BJ (cell line): ENCODE results near the gene OR5H6. TPM values are rescaled to one million over a fixed set of nuclear protein-coding genes. Genes with fewer than 3 reads are reported as not detected.
"Not testable (repeated sequence)": the region's sequence is repeated elsewhere in the genome, so short reads cannot be mapped to it uniquely, and the experiment has no call there.

ENCODE experiments used
- CTCF ChIA-PET: fragments of 350-600 bp; formaldehyde crosslinking; extraction: SDS; loops from one replicate; lab custom pipeline; 2021; ENCODE audit warnings: antibody characterized with exemption, inconsistent platforms; lab: Yijun Ruan, JAX
- POLR2A ChIA-PET: fragments of 300-600 bp; sonication (Branson Sonifier 250); formaldehyde crosslinking; extraction: SDS; loops from one replicate; lab custom pipeline; 2021; ENCODE audit warnings: antibody characterized with exemption; lab: Charles Lee
- DNase-seq: peaks from one replicate; pipeline ENCODE4 v3.0.0-alpha.2; 2011; ENCODE audit warnings: low read depth
- H3K27me3 ChIP-seq: 2 replicates; pipeline ENCODE4 v1.6.0; 2011; ENCODE audit warnings: low read length; ENCODE audit not compliant: control insufficient read depth, insufficient read depth
- H3K36me3 ChIP-seq: 2 replicates; pipeline ENCODE4 v1.5.1; 2011; ENCODE audit warnings: low read length; ENCODE audit not compliant: control insufficient read depth, insufficient read depth
- H3K4me3 ChIP-seq: 2 replicates; pipeline ENCODE4 v1.5.1; 2011; ENCODE audit warnings: low read depth, mild to moderate bottlenecking, control low read depth, low read length
- polyA plus RNA-seq: library from polyadenylated mRNA; depleted of rRNA; stranded (reverse); fragments of >200 nt; gene quantifications from 2 replicates; pipeline ENCODE4 v1.2.3, GENCODE V29; 2011
- TF ChIP-seq, protein P1 (sequence below): IDR thresholded peaks from 2 replicates; pipeline ENCODE4 v1.5.1; 2011; ENCODE audit warnings: low read depth, mild to moderate bottlenecking, control low read depth, inconsistent platforms, low read length, moderate library complexity; ENCODE audit not compliant: insufficient read depth

Gene OR5H6
- polyA plus RNA-seq, 1 experiment, result not detected

DNA sequence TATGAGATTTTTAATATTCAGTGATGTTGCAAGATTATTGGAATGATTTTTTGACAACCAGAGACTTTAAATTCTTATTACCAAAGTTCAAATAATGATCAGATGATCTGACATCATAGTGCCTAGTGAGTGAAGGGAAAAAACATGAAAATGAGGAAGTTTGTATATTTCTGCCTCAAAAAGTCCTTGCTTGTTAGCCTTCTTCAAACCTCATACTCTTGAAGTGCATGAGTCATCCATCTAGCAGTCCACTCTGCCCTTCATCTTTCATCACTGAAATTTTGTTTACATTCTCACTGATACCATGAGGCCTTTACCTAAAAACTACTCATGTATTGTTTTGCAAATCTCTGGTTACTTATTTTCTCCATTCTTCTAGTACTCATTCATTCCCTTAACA is 23.9 kb upstream of the OR5H6 start:
- ChIA-PET POLR2A (no interaction called here), CTCF (no interaction called here)
- no peaks in the 10 kb centered on the region for H3K36me3 ChIP-seq
- no peak for DNase-seq
- TF ChIP-seq, protein P1, sequence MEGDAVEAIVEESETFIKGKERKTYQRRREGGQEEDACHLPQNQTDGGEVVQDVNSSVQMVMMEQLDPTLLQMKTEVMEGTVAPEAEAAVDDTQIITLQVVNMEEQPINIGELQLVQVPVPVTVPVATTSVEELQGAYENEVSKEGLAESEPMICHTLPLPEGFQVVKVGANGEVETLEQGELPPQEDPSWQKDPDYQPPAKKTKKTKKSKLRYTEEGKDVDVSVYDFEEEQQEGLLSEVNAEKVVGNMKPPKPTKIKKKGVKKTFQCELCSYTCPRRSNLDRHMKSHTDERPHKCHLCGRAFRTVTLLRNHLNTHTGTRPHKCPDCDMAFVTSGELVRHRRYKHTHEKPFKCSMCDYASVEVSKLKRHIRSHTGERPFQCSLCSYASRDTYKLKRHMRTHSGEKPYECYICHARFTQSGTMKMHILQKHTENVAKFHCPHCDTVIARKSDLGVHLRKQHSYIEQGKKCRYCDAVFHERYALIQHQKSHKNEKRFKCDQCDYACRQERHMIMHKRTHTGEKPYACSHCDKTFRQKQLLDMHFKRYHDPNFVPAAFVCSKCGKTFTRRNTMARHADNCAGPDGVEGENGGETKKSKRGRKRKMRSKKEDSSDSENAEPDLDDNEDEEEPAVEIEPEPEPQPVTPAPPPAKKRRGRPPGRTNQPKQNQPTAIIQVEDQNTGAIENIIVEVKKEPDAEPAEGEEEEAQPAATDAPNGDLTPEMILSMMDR, result no peak
- no peak overlapping the region for H3K4me3 ChIP-seq
- no peaks in the 10 kb centered on the region for H3K27me3 ChIP-seq

DNA sequence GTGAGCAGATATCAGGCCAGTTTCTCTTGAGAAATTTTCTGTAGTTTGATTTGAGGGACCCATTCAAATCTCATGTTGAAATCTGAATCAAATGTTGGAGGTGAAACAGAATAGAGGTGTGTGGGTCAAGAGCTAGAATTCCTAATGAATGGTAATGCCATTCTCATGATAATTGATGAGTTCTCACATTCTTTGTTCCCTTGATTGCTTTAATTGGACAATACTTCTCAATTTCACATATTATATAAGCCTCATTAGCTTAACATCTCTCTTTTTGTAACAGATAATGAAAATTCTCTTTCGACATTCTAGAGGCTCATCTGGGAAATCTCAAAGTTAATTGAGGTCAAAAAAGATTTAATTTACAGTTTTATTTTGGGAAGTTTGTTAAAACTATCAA is 21.9 kb upstream of the OR5H6 start:
- ChIA-PET CTCF (interaction anchor here (0.7 kb wide), 1 partner anchor 15 kb away, joined by 3 read pairs; no protein-coding TSS in a partner anchor), POLR2A (no interaction called here)
- Histone ChIP-seq H3K4me3 (no peak overlapping the region), H3K36me3 (no peaks in the 10 kb centered on the region), H3K27me3 (no peaks in the 10 kb centered on the region)
- TF ChIP-seq, protein P1, result no peak
- DNase-seq, result no peak

DNA sequence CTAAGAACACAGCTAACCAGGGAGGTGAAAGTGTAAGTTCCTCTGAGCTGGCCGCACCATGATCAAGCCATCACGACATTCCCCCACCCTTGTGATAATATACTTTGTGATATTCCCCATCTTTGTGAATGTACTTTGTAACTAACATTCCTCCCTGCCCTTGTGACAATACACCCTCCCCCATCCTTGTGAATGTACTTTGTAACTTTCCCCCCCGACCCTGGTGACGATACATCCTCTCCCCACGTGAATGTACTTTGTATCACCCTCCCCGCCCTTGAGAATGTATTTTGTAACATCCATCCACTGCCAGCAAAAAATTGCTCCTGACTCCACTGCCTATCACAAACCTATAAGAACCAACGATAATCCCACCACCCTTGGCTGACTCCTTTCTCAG is 20.2 kb upstream of the OR5H6 start:
- H3K4me3 ChIP-seq, result no peak overlapping the region
- ChIA-PET POLR2A (no interaction called here), CTCF (no interaction called here)
- no peaks in the 10 kb centered on the region for H3K27me3 ChIP-seq
- no peak for DNase-seq
- TF ChIP-seq, protein P1, result no peak
- H3K36me3 ChIP-seq, result no peaks in the 10 kb centered on the region

DNA sequence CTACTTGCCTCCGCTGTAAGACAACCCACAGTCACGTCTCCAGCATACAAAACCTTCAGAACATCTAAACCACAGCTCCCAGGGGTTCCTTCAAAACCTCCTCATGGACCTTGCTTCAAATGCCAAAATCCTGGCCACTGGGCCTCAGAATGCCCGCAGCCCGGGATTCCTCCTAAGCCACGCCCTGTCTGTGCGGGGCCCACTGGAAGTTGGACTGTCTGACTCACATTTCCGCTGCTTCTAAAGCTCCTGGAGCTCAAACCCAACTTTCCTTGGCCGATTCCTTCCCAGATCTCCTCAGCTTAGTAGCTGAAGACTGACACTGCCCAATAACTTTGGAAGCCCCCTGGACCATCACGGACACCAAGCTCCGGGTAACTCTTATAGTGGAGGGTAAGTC is 17.9 kb upstream of the OR5H6 start:
- CTCF ChIA-PET, result no interaction called here
- H3K4me3 ChIP-seq, result no peak overlapping the region
- DNase-seq, result no peak
- no peaks in the 10 kb centered on the region for H3K27me3 ChIP-seq
- POLR2A ChIA-PET, result no interaction called here
- no peaks in the 10 kb centered on the region for H3K36me3 ChIP-seq
- TF ChIP-seq, protein P1, result no peak

DNA sequence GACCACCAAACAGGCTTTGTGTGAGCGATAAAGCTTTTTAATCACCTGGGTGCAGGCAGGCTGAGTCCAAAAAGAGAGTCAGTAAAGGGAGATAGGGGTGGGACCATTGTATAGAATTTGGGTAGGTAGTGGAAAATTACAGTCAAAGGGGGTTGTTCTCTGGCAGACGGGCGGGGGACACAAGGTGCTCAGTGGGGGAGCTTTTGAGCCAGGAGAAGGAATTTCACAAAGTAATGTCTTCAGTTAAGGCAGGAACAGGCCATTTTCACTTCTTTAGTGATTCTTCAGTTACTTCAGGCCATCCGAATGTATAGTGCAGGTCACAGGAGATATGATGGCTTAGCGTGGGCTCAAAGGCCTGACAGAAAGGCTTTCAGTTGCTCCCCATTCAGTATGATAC is 8.0 kb upstream of the OR5H6 start:
- POLR2A ChIA-PET, H3K36me3 ChIP-seq, H3K27me3 ChIP-seq, H3K4me3 ChIP-seq, CTCF ChIA-PET, DNase-seq: not testable (repeated sequence)

DNA sequence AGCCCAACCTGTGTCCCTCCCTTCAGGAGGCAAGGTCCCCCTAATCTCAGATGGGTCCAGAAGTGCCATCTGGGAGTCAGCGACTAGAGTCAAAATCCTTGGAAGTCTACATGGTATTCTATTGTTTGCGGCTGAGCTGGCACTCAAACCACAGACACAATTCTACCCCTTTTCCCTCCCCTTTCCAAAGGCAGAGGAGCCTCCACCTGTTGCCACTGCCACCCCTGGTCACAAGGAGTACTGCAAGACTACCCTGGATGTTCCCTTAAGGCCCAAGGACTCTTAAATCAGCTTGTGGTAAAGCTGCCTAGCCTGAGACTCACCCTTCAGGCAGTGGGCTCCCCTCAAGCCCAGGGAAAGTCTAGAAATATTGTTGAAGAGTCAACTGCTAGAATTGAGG is 4.3 kb upstream of the OR5H6 start:
- ChIA-PET CTCF (no interaction called here), POLR2A (no interaction called here)
- Histone ChIP-seq H3K36me3 (no peaks in the 10 kb centered on the region), H3K4me3 (no peak overlapping the region), H3K27me3 (no peaks in the 10 kb centered on the region)
- DNase-seq, result no peak
- TF ChIP-seq, protein P1, result no peak
